Right lung (tissue), 5 donors: ENCODE measurements around the gene ITGA2B. TPM values are rescaled to one million over a fixed set of nuclear protein-coding genes. Genes with fewer than 3 reads are reported as not detected.
"Not testable (repeated sequence)": the region's sequence is repeated elsewhere in the genome, so short reads cannot be mapped to it uniquely, and the experiment has no call there.

Source experiments
- DNase-seq, 2 donors: peaks; one replicate each; pipeline ENCODE4 v3.0.0-alpha.2; 2013
- polyA plus RNA-seq, 5 donors: library from polyadenylated mRNA; unstranded; fragments of 120-200 nt; gene quantifications; one replicate each; pipeline versions ENCODE4 v1.2.1 to v1.2.3, GENCODE V29; 2013; ENCODE audit warnings: inconsistent platforms in 1 of 5, low replicate concordance in 1 of 5; ENCODE audit not compliant: insufficient read length in 5 of 5, insufficient read depth in 1 of 5

The ITGA2B gene
- polyA plus RNA-seq, 5 donors = 6.4 to 8.2 (median 6.7) TPM

GRCh38 chr17:44333371-44333770 is 56.1 kb downstream of the ITGA2B start:
- no peak for DNase-seq

DNA sequence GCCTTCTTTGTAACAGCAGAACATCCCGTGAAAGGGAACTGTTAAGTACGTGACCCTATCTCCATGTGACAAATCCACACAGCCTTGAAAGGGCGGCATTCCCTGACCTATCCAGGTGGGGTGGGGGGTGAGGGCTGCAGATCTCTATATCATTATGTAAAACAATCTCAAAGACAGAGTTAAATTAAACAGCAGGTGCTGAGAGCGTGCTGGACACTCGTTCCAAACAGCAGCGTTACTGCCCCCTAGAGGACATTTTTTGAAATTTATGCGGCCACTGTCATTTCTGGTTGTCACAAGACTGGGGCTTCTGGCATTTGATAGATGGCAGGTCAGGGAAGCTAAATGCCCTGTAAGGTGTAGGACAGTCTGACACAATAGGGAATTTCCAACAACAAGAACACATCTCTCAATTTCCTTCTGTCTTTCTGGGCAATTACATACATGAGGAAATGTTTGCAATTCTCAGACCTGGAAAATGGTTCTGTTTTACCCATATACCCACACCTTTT is 58.1 kb downstream of the ITGA2B start:
- DNase-seq = no peak

DNA sequence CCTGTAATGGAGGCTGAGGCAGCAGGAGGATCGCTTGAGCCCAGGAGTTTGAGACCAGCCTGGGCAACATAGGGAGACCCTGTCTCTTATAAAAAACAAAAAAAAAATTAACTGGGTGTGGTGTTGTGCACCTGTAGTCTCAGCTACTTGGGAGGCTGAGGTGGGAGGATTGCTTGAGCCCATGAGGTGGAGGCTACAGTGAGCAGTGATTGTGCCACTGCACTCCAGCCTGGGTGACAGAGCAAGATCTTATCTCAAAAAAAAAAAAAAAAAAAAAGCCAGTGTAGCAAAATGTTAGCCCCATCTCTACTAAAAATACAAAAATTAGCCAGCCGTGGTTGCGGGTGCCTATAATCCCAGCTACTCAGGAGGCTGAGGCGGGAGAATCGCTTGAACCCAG is 59.2 kb downstream of the ITGA2B start:
- DNase-seq = not testable (repeated sequence)

- DNase-seq = not testable (repeated sequence)
Observed at GRCh38 chr17:44329516-44329915, 59.9 kb downstream of the ITGA2B start.

- no peak for DNase-seq
Observed at GRCh38 chr17:44327715-44328449, 61.6 kb downstream of the ITGA2B start.

GRCh38 chr17:44326861-44327444 is 62.5 kb downstream of the ITGA2B start:
- DNase-seq = peak; percentile 93

DNA sequence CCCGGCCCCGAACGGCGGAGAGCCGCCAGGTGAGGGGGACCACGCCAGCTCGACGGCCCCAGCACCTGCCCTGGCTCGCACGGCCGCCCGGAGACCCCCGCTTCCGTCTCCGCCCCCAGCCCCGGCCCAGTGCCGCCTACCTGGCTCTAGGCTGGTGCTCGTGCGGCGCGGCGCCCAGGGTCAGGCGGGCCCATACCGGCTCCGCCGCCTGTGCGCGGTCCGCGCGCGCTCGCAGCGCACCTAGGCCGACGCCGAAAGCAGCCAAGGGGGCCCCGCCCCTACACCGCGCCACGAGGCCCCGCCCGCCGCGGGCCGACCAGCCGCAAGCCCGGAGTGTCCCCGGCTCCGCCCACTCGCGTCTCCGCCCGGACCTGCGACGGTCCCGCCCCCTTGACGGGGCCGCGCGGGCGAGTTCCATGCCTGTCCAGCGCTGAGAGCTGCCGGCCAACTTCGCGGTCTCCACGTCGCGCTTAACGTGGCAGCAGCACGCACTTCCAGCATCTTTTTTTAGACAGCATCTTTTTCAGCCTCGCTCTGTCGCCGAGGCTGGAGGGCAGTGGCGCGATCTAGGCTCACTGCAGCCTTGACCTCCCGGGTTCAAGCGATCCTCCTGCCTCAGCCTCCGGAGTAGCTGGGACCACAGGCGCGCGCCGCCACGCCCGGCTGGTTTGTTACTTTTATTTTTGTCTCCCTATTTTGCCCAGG is 64.7 kb downstream of the ITGA2B start, which contains the start of gene SLC25A39:
Gene SLC25A39 (minus strand): TSS at position 253 of the 705 bp plus-strand sequence. CDS start 1,261 bp downstream, outside the sequence.
- DNase-seq = peak; percentile 93

- no peak for DNase-seq
Observed at GRCh38 chr17:44324092-44324570, 65.3 kb downstream of the ITGA2B start.

DNA sequence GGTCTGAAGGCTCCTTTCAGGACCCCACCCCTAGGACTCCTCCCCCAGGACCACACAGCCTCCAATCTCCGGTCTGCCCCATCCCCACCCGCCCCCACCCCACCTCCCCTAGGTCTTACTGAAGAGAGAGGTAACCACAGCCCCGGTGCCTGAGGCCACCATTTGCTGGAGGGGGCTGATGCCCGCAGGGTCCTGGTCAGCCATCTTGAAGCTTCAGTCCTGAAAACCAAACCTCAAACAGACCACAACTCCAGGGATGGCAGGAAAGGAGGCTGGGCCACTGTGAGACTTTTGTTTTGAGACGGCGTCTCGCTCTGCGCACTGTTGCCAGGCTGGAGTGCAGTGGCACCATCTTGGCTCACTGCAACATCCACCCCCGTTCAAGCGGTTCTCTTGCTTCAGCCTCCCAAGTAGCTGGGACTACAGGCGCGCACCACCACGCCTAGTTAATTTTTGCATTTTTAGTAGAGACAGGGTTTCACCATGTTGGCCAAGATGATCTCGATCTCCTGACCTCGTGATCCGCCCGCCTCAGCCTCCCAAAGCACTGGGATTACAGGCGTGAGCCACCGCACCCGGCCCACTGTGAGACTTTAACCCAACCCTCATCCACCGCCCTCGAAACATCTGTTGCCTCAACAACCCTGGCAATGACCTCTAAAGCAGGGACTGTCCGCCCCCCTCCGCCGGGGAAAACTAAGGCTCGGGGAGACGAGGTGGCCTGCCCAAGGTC is 65.9 kb downstream of the ITGA2B start:
- DNase-seq = no peak

DNA sequence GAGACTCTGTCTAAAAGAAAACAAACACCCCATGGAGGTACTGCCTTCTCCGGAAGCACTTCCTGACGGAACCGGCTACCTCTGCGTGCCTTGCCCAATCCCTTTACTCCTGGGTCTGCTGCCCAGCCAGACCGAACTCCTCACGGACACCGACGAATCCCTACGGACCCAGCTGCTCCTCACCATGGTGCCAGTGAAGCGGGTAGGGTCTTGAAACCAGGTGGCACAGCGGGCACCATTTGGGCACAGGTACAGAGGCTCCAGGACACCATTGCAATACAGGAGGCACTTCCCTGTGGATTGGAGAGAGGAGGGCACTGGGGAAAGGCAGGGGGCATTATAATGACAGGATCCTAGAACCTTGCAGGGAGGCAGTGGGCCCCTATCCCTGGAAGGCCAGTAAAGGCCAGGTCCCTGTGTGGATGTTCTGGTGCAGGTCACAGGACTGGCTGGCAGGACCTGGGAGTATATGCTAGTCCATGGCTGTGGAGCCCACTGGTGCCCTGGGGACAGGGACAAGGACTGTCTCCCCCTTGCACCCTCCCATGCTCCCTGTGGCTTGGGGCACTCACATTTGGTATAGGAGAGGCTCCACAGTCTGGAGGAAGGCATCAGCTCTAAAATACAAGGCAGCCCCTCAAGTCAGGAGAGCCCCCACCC is 67.1 kb downstream of the ITGA2B start:
- DNase-seq = no peak

Other genes starting within 250 kb of the ITGA2B start
- 1 to 10 TPM; 4.4 to 6.8 (median 5.5) TPM for gene HROB, start 247.7 kb downstream of the ITGA2B start, polyA plus RNA-seq
- gene ASB16, start 218.9 kb downstream of the ITGA2B start, polyA plus RNA-seq = 1 to 10 TPM; 2.7 to 3.6 (median 2.7) TPM
- 10 to 100 TPM; 45.6 to 55.7 (median 53.3) TPM for gene TMUB2, start 202.7 kb downstream of the ITGA2B start, polyA plus RNA-seq
- gene ATXN7L3, start 189.8 kb downstream of the ITGA2B start, polyA plus RNA-seq = 10 to 100 TPM; 50.4 to 72.3 (median 58.5) TPM
- 100 to 1,000 TPM in 4 of 5 donors, 10 to 100 TPM in 1; 99.8 to 129 (median 106) TPM for gene UBTF, start 170.0 kb downstream of the ITGA2B start, polyA plus RNA-seq
- gene SLC4A1, start 121.5 kb downstream of the ITGA2B start, polyA plus RNA-seq = 10 to 100 TPM in 3 of 5 donors, 1 to 10 TPM in 2; 7.5 to 32.1 (median 12.0) TPM
- 1 to 10 TPM; 1.6 to 4.3 (median 3.4) TPM for gene RUNDC3A, start 81.0 kb downstream of the ITGA2B start, polyA plus RNA-seq
- gene SLC25A39, start 64.8 kb downstream of the ITGA2B start, polyA plus RNA-seq = 100 to 1,000 TPM in 1 of 5 donors, 10 to 100 TPM in 4; 53.0 to 104 (median 78.8) TPM
- gene GRN, start 44.3 kb downstream of the ITGA2B start, polyA plus RNA-seq = 100 to 1,000 TPM; 177 to 276 (median 210) TPM
- gene FAM171A2, start 25.8 kb downstream of the ITGA2B start, polyA plus RNA-seq = 10 to 100 TPM; 20.9 to 43.1 (median 29.5) TPM
- gene GPATCH8, start 113.8 kb upstream of the ITGA2B start, polyA plus RNA-seq = 10 to 100 TPM; 38.5 to 54.9 (median 50.4) TPM
- 10 to 100 TPM; 21.6 to 34.5 (median 28.7) TPM for gene FZD2, start 167.8 kb upstream of the ITGA2B start, polyA plus RNA-seq